T-helper 1 cell treated with Interleukin-12 subunit alpha and Interleukin-12 subunit beta and Interleukin-4 antibody, amounts not matched to agents 30 μg/mL and 1 μg/mL, for 36 hours (primary cell): ENCODE measurements around the gene CGB8.

Experiments used
- H3K27ac Mint-ChIP-seq: one replicate; pipeline ENCODE4 v1.8.0; 2021; ENCODE audit warnings: mild to moderate bottlenecking, mixed read lengths
- H3K27me3 Mint-ChIP-seq: one replicate; pipeline ENCODE4 v1.8.0; 2021; ENCODE audit warnings: low read depth, mixed read lengths
- H3K36me3 Mint-ChIP-seq: one replicate; pipeline ENCODE4 v1.8.0; 2021; ENCODE audit warnings: low read depth, mixed read lengths
- H3K4me1 Mint-ChIP-seq: one replicate; pipeline ENCODE4 v1.8.0; 2021; ENCODE audit warnings: low read depth, mixed read lengths
- H3K4me3 Mint-ChIP-seq: one replicate; pipeline ENCODE4 v1.8.0; 2021; ENCODE audit warnings: mild to moderate bottlenecking, moderate library complexity, mixed read lengths
- H3K9me3 Mint-ChIP-seq: one replicate; pipeline ENCODE4 v1.8.0; 2021; ENCODE audit warnings: mixed read lengths

The CGB8 gene

GRCh38 chr19:49073514-49074378 lies 24.8 kb upstream of the CGB8 start:
- Mint-ChIP-seq H3K27me3 (peaks cover 48% of the 10 kb centered on the region), H3K36me3 (peaks cover 1% of the 10 kb centered on the region), H3K4me1 (peaks cover 2% of the 10 kb centered on the region), H3K9me3 (no peaks in the 10 kb centered on the region), H3K4me3 (peak overlapping the region; percentile 71), H3K27ac (no peak overlapping the region)

- no peak overlapping the region for H3K4me3 Mint-ChIP-seq
- peaks cover 1% of the 10 kb centered on the region for H3K36me3 Mint-ChIP-seq
- peaks cover 62% of the 10 kb centered on the region for H3K27me3 Mint-ChIP-seq
- no peaks in the 10 kb centered on the region for H3K9me3 Mint-ChIP-seq
- no peak overlapping the region for H3K27ac Mint-ChIP-seq
- H3K4me1 Mint-ChIP-seq = peaks cover 2% of the 10 kb centered on the region
Measured at GRCh38 chr19:49071860-49072547, 23.1 kb upstream of the CGB8 start.

DNA sequence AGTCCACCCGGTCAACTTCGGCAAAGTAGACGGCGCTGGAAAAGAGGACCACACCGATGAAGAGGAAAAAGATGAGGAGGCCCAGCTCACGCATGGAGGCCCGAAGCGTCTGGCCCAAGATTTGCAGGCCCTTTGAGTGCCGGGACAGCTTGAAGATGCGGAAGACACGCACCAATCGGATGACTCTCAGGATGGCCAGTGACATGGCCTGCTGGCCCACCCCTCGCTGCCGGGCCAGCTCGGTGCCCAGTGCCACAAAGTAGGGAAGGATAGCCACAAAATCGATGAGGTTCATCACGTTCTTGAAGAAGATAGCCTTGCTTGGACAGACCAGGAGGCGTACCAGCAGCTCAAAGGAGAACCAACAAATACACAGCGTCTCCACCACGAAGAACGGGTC lies 21.5 kb upstream of the CGB8 start:
- Mint-ChIP-seq H3K27ac (no peak overlapping the region), H3K27me3 (peaks cover 77% of the 10 kb centered on the region), H3K36me3 (peaks cover 1% of the 10 kb centered on the region), H3K4me1 (peaks cover 2% of the 10 kb centered on the region), H3K4me3 (no peak overlapping the region), H3K9me3 (no peaks in the 10 kb centered on the region)

DNA sequence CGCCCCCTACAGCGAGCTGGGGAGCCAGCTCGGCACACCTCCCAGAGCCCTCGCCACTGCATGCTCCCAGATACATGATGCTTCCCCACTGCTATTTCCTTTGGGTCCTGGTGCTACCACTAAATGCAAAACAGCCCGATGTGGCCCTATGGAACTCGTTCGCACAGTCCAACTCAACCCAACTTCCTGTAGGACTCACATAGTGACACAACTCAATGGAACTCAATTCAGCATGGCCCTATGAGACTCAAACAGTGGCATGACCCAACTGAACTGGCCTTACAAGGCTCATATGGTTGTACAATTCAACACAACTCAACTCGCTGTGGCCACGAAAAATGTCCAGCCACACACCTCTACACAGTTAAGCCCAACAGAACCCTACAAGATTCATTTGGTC lies 20.1 kb upstream of the CGB8 start:
- Mint-ChIP-seq H3K4me1 (peaks cover 2% of the 10 kb centered on the region), H3K27me3 (peaks cover 81% of the 10 kb centered on the region), H3K4me3 (no peak overlapping the region), H3K36me3 (peaks cover 1% of the 10 kb centered on the region), H3K9me3 (no peaks in the 10 kb centered on the region), H3K27ac (no peak overlapping the region)

- H3K9me3 Mint-ChIP-seq = no peaks in the 10 kb centered on the region
- no peak overlapping the region for H3K4me3 Mint-ChIP-seq
- no peaks in the 10 kb centered on the region for H3K36me3 Mint-ChIP-seq
- H3K4me1 Mint-ChIP-seq = no peaks in the 10 kb centered on the region
- H3K27ac Mint-ChIP-seq = no peak overlapping the region
- peaks cover 77% of the 10 kb centered on the region for H3K27me3 Mint-ChIP-seq
Measured at GRCh38 chr19:49067554-49067953, 18.6 kb upstream of the CGB8 start.

GRCh38 chr19:49065905-49066512 lies 17.1 kb upstream of the CGB8 start:
- Mint-ChIP-seq H3K36me3 (no peaks in the 10 kb centered on the region), H3K9me3 (no peaks in the 10 kb centered on the region), H3K4me1 (no peaks in the 10 kb centered on the region), H3K4me3 (no peak overlapping the region), H3K27ac (no peak overlapping the region), H3K27me3 (peaks cover 73% of the 10 kb centered on the region)

GRCh38 chr19:49064768-49065611 lies 16.1 kb upstream of the CGB8 start, which contains the start of gene NTF4:
NTF4 (minus strand) TSS chr19:49064818; CDS start chr19:49061997, 2,821 bp downstream.
- peaks cover 69% of the 10 kb centered on the region for H3K27me3 Mint-ChIP-seq
- no peaks in the 10 kb centered on the region for H3K9me3 Mint-ChIP-seq
- H3K36me3 Mint-ChIP-seq = no peaks in the 10 kb centered on the region
- no peak within 1 kb of the TSS for H3K27ac Mint-ChIP-seq
- H3K4me3 Mint-ChIP-seq = no peak within 1 kb of the TSS
- no peaks in the 10 kb centered on the region for H3K4me1 Mint-ChIP-seq

GRCh38 chr19:49064029-49064629 lies 15.2 kb upstream of the CGB8 start:
- H3K27me3 Mint-ChIP-seq = peaks cover 69% of the 10 kb centered on the region
- no peaks in the 10 kb centered on the region for H3K9me3 Mint-ChIP-seq
- H3K4me1 Mint-ChIP-seq = no peaks in the 10 kb centered on the region
- no peak overlapping the region for H3K4me3 Mint-ChIP-seq
- no peaks in the 10 kb centered on the region for H3K36me3 Mint-ChIP-seq
- H3K27ac Mint-ChIP-seq = no peak overlapping the region

DNA sequence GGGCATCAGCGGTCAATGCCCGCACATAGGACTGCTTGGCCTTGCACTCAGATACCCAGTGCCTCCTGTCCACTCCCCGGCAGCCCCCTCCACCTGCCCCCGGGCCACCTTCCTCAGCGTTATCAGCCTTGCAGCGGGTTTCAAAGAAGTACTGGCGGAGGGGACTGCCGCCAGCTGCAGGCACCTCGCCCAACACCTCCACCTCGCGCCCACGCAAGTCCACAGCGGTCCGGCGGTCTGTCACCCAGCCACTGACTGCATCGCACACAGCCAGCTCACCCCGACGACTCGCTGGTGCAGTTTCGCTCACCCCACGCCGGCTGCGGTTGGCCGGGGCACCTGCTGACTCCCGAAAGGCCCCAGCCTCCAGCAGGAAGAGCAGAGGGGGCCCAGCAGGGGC lies 12.5 kb upstream of the CGB8 start:
- peaks cover 72% of the 10 kb centered on the region for H3K27me3 Mint-ChIP-seq
- no peak overlapping the region for H3K4me3 Mint-ChIP-seq
- H3K36me3 Mint-ChIP-seq = no peaks in the 10 kb centered on the region
- no peak overlapping the region for H3K27ac Mint-ChIP-seq
- no peaks in the 10 kb centered on the region for H3K9me3 Mint-ChIP-seq
- peaks cover 9% of the 10 kb centered on the region for H3K4me1 Mint-ChIP-seq

GRCh38 chr19:49061000-49061399 lies 12.1 kb upstream of the CGB8 start:
- Mint-ChIP-seq H3K27me3 (peaks cover 72% of the 10 kb centered on the region), H3K4me1 (peaks cover 12% of the 10 kb centered on the region), H3K36me3 (no peaks in the 10 kb centered on the region), H3K27ac (no peak overlapping the region), H3K9me3 (no peaks in the 10 kb centered on the region), H3K4me3 (no peak overlapping the region)

GRCh38 chr19:49059053-49059452 lies 10.1 kb upstream of the CGB8 start:
- peaks cover 12% of the 10 kb centered on the region for H3K4me1 Mint-ChIP-seq
- peaks cover 67% of the 10 kb centered on the region for H3K27me3 Mint-ChIP-seq
- H3K36me3 Mint-ChIP-seq = no peaks in the 10 kb centered on the region
- no peaks in the 10 kb centered on the region for H3K9me3 Mint-ChIP-seq
- H3K27ac Mint-ChIP-seq = no peak overlapping the region
- no peak overlapping the region for H3K4me3 Mint-ChIP-seq

GRCh38 chr19:49058562-49058961 lies 9.7 kb upstream of the CGB8 start:
- H3K27ac Mint-ChIP-seq = no peak overlapping the region
- no peaks in the 10 kb centered on the region for H3K36me3 Mint-ChIP-seq
- peaks cover 63% of the 10 kb centered on the region for H3K27me3 Mint-ChIP-seq
- H3K4me1 Mint-ChIP-seq = peaks cover 12% of the 10 kb centered on the region
- no peaks in the 10 kb centered on the region for H3K9me3 Mint-ChIP-seq
- H3K4me3 Mint-ChIP-seq = no peak overlapping the region

DNA sequence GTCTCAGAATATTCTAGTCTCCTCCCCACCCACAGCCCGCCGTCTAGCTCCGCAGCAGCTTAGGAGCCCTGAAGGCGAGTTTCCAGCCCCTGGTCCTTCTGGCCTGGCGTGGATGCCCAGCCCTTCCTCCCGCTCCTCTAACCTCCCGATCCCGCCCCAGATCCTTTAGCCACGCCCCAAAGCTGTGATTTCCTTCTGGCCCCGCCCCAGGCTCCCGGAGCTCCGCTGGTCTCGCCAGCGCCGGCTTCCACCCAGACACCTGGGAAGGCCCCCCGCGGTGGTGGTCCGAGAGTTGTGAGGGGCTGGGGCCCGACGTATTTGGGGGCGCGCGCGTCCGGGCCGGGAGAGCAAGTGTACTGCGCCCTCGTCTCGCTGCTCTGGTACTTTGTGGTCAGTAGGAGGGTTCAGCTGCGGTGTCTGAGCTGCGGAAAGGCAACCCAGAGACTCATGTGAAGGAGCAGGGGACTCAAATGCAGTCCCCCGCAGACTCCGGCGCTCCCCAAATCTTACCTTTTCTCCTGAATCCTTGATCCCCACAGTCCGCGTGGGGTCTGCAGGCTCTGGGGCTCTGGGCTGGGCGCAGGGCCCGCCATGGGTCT lies 8.8 kb upstream of the CGB8 start, which contains the start of gene CGB7:
CGB7 (minus strand) TSS at position 114 of the 599 bp plus-strand sequence. CDS start 2,374 bp downstream, outside the sequence.
- Mint-ChIP-seq H3K36me3 (no peaks in the 10 kb centered on the region), H3K4me3 (peak within 1 kb of the TSS; percentile 74), H3K9me3 (no peaks in the 10 kb centered on the region), H3K27ac (no peak within 1 kb of the TSS), H3K27me3 (peaks cover 56% of the 10 kb centered on the region), H3K4me1 (peaks cover 12% of the 10 kb centered on the region)
